NT2/D1 (cell line): ENCODE measurements around the gene NUMB.

Experiments
- YY1 ChIP-seq: IDR thresholded peaks from 2 replicates; pipeline ENCODE4 v1.6.1; 2011; ENCODE audit not compliant: insufficient read length, insufficient read depth
- ZNF274 ChIP-seq: IDR thresholded peaks from 2 replicates; pipeline ENCODE4 v1.6.1; 2011; ENCODE audit warnings: mild to moderate bottlenecking, low read depth, low read length

DNA sequence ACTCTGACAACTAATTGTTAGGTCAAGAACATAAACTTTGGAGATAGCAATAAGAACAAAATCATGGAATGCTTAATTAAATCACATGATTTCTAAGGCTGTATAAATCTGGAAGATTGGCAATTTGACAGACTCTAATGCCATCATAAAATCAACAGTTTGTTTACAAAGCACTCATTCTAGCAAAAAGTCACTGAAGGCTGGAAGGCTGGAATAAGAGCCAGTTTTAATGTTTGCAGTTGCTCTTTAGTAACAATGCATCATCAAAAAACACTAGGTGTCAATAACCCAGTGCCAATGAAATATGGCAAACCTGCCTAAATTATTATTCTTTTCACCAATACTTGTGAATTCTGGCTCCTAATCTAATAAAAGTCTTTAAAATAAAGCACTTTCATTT, 65.0 kb downstream of the NUMB start:
- TF ChIP-seq YY1 = no peak
- no peak for TF ChIP-seq ZNF274
